Activated T-helper 2 cell treated with anti-CD3 and anti-CD28 coated beads, Interferon-gamma antibody, Interleukin-2, Interleukin-4, amounts not matched to agents 10 μg/mL and 5 μg/mL and 100 μg/mL, durations not matched to agents 14 hours and 24 hours and 36 hours (primary cell): ENCODE data around the gene MAST4. TPM values are rescaled to one million over a fixed set of nuclear protein-coding genes. Genes with fewer than 3 reads are reported as not detected.

Source experiments
- DNase-seq: peaks from one replicate; pipeline ENCODE4 v3.0.0; 2021; ENCODE audit warnings: low spot score
- H3K27ac Mint-ChIP-seq: one replicate; pipeline ENCODE4 v1.8.0; 2021; ENCODE audit warnings: mixed read lengths
- H3K27me3 Mint-ChIP-seq: one replicate; pipeline ENCODE4 v1.8.0; 2021; ENCODE audit warnings: low read depth, mixed read lengths
- H3K36me3 Mint-ChIP-seq: one replicate; pipeline ENCODE4 v1.8.0; 2021; ENCODE audit warnings: low read depth, mixed read lengths
- H3K4me1 Mint-ChIP-seq: one replicate; pipeline ENCODE4 v1.8.0; 2021; ENCODE audit warnings: low read depth, mixed read lengths
- H3K4me3 Mint-ChIP-seq: one replicate; pipeline ENCODE4 v1.8.0; 2021; ENCODE audit warnings: low read depth, mild to moderate bottlenecking, moderate library complexity, mixed read lengths
- H3K9me3 Mint-ChIP-seq: one replicate; pipeline ENCODE4 v1.8.0; 2021; ENCODE audit warnings: mixed read lengths
- intact Hi-C: fragments of 100-400 bp; cut with micrococcal nuclease; formaldehyde crosslinking; loops from one replicate; pipeline ENCODE4 v1.15.1; 2023
- total RNA-seq: library from RNA; stranded (reverse); gene quantifications from 2 replicates; pipeline ENCODE4 v1.2.3, GENCODE V29; 2022

The MAST4 gene
- total RNA-seq, 1 donor from 2014 or later, result 6.1 TPM

DNA sequence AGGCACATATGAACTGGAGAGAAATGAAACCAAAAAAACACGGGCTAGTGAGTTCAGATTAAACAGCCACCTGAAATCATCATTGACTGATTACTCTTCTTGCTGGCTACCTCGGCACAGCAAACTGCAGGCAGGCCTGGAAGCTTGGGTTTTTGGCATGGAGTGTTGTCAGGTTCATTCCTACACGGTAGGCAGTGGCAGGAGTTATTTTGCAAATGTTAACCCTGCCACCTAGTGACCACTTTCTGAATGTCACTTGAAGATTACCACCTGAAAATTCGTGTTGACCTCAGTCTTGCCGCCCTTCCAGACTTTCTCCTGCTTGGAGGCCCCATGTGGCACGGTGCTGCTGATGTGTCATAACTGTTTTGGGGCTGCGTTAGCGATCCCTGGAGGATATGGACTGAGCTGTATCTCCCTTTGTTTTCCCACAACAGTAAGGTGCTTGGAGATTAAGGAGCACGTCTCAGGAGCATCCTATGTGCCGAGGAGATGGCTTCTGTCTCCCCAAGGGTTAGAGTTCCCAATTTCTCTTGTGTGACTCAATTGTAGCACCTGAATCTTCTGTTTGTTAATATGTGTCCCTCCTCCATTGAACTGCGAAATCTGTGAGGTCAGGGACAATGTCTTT is 613.1 kb downstream of the MAST4 start:
- intact Hi-C loops, result loop anchor here (1.0 to 10.0 kb wide), 8 partner anchors 43 to 1073 kb away; no protein-coding TSS in a partner anchor
- H3K4me3 Mint-ChIP-seq, result no peak overlapping the region
- peaks cover 61% of the 10 kb centered on the region for H3K4me1 Mint-ChIP-seq
- H3K9me3 Mint-ChIP-seq, result no peaks in the 10 kb centered on the region
- no peaks in the 10 kb centered on the region for H3K27me3 Mint-ChIP-seq
- peak overlapping the region; percentile 26 for H3K27ac Mint-ChIP-seq
- peak; percentile 57 for DNase-seq
- H3K36me3 Mint-ChIP-seq, result peaks cover 8% of the 10 kb centered on the region

GRCh38 chr5:67211926-67212325 is 615.7 kb downstream of the MAST4 start:
- Mint-ChIP-seq H3K4me3 (no peak overlapping the region), H3K27me3 (no peaks in the 10 kb centered on the region), H3K9me3 (no peaks in the 10 kb centered on the region), H3K36me3 (peaks cover 5% of the 10 kb centered on the region), H3K27ac (no peak overlapping the region), H3K4me1 (peaks cover 59% of the 10 kb centered on the region)
- DNase-seq, result no peak
- intact Hi-C loops, result no loop called here

DNA sequence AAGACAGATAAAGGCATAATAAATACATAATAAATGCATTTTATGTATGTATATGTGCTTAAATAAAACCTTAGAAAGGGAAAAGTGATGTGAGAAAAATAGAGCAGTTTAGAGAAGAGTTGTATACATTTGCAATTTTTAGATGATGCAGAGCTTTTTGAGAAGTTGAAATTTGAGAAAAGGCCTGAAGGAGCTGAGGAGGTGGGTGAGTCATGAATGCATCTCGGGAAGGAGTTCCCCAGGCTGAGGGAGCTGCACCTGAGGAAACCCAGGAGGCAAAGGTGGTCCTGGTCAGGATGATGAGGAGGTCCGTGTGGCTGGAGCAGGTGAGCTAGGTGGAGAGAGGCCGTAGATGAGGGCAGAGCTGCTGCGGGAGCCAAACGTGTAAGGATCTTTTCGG is 617.8 kb downstream of the MAST4 start:
- H3K4me1 Mint-ChIP-seq, result peaks cover 58% of the 10 kb centered on the region
- H3K36me3 Mint-ChIP-seq, result peaks cover 9% of the 10 kb centered on the region
- H3K27ac Mint-ChIP-seq, result peak overlapping the region; percentile 72
- no peaks in the 10 kb centered on the region for H3K27me3 Mint-ChIP-seq
- no peaks in the 10 kb centered on the region for H3K9me3 Mint-ChIP-seq
- no peak overlapping the region for H3K4me3 Mint-ChIP-seq
- intact Hi-C loops, result no loop called here
- DNase-seq, result no peak

DNA sequence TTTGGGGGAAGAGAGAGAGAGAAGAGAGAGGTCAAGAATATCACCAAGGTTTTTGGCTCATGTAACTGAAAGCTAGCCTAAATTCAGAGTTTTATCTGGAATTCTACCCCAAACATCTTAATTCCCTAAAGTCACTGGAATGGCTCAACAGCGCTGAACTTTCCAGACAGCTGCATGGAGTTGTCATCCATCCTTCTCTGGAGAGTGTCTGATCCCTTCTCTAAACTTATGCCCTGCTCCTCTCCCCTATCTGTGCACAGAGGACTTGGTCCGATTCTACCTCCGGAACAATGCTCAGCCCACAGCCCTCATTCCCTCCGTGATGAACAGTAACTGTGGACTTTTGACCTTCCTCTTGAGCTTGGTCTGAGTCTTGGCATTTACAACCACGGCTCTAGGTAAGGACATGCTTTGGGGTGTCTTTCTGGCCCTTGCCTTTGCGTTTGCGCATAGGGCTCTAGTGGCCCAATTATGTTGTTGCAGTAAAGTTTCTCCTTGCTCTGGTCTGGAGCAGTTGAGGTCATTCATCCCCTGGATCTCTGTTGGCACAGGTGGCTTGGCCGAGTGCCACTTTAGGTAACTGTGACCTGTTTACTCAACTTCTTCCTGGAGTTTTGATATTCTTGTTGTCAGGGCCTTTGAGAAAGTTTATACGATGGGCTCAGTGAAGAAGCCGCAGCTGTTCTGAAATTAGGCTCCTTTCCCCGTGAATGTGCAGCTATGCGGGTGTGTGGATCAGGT is 618.7 kb downstream of the MAST4 start:
- intact Hi-C loops, result loop anchor here (5.0 kb wide), 1 partner anchor 1217 kb away; no protein-coding TSS in a partner anchor
- no peak for DNase-seq
- H3K27me3 Mint-ChIP-seq, result no peaks in the 10 kb centered on the region
- peaks cover 54% of the 10 kb centered on the region for H3K4me1 Mint-ChIP-seq
- H3K36me3 Mint-ChIP-seq, result peaks cover 9% of the 10 kb centered on the region
- peak overlapping the region; percentile 97 for H3K27ac Mint-ChIP-seq
- H3K4me3 Mint-ChIP-seq, result peak overlapping the region; percentile 14
- H3K9me3 Mint-ChIP-seq, result no peaks in the 10 kb centered on the region

DNA sequence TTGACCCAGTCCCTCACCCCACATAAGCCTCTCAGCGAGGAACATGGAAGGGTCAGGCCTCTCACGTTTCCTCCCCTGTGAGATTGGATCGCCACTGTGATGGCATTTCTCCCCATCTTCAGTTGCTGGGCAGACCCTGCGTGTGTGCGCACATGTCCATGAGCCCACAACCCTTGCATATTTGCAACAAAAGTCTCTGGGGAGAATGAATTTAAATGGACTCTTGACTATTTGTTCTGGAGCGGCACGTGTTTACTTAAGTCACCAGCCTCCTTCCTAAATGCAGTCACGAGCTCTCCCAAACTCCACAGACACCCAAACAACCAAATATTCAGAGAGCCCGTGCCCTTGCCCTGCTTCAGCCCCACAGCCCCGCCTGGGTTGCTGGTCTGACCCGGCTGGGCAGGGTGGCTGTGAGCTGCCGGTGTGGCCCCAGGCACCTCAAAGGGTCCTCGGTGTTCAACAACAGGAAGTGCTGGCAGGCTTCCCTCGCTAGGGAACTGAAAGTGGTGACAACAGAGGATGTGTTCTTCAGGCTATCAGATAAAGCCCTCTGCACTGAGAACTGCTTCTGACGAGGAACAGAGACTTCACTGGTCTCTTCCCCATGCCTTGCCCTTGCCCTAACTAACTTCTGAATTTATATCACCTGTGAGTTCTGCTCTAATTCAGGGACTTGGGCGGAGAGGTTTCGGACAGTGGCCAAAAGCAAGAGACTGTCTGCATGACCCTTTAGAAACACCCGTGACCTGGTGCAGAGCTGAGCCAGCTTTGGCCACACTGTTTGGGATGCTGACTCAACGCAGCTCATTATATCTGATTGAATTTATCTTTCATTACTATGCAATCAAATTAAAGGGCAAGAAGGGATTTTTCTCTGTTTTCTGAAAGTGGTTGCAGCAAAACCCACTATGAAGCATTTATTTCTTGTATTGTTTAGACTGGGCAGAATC is 619.6 kb downstream of the MAST4 start:
- Mint-ChIP-seq H3K9me3 (no peaks in the 10 kb centered on the region), H3K4me1 (peaks cover 55% of the 10 kb centered on the region), H3K27me3 (no peaks in the 10 kb centered on the region), H3K27ac (peak overlapping the region; percentile 97), H3K36me3 (peaks cover 9% of the 10 kb centered on the region), H3K4me3 (peak overlapping the region; percentile 73)
- DNase-seq, result peak; percentile 75
- intact Hi-C loops, result loop anchor here (1.0 to 5.0 kb wide), 4 partner anchors 8 to 1217 kb away; no protein-coding TSS in a partner anchor

GRCh38 chr5:67216564-67216963 is 620.4 kb downstream of the MAST4 start:
- peaks cover 59% of the 10 kb centered on the region for H3K4me1 Mint-ChIP-seq
- intact Hi-C loops, result loop anchor here (1.0 to 5.0 kb wide), 4 partner anchors 9 to 1216 kb away; no protein-coding TSS in a partner anchor
- H3K36me3 Mint-ChIP-seq, result peaks cover 9% of the 10 kb centered on the region
- H3K27me3 Mint-ChIP-seq, result no peaks in the 10 kb centered on the region
- DNase-seq, result no peak
- peak overlapping the region; percentile 97 for H3K27ac Mint-ChIP-seq
- peak overlapping the region; percentile 73 for H3K4me3 Mint-ChIP-seq
- no peaks in the 10 kb centered on the region for H3K9me3 Mint-ChIP-seq
